Naive thymus-derived CD8-positive, alpha-beta T cell (primary cell): ENCODE measurements around the gene ADGRD1. TPM values are rescaled to one million over a fixed set of nuclear protein-coding genes. Genes with fewer than 3 reads are reported as not detected.
"Not testable (repeated sequence)": the region's sequence is repeated elsewhere in the genome, so short reads cannot be mapped to it uniquely, and the experiment has no call there.

Source experiments
- ATAC-seq, 2 donors: fragments of 150-1000 bp; cut with Tn5 transposase in 1 of 2; sonication (Bioruptor Pico), chemical (Tn5 transposase) in 1 of 2; 1 replicate in 1 of 2; 2 replicates in 1 of 2; pipeline ENCODE4 v1.10.0; 2021; ENCODE audit warnings: mild to moderate bottlenecking in 2 of 2, moderate library complexity in 2 of 2
- POLR2A ChIA-PET: fragments of 350-600 bp; sonication (Branson Sonifier 250); formaldehyde crosslinking; loops from one replicate; lab custom pipeline; 2021; ENCODE audit warnings: antibody characterized with exemption; lab: Charles Lee
- DNase-seq, 10 donors: peaks; one replicate each; pipeline versions ENCODE4 v3.0.0 to v3.0.0-alpha.2; 2020 to 2022
- H3K27ac Mint-ChIP-seq, 10 donors: one replicate each; pipeline ENCODE4 v1.8.0; 2020 to 2022; ENCODE audit warnings: mild to moderate bottlenecking in 10 of 10, mixed read lengths in 10 of 10, moderate library complexity in 4 of 10, inconsistent platforms in 1 of 10
- H3K27me3 Mint-ChIP-seq, 5 donors: one replicate each; pipeline ENCODE4 v1.8.0; 2021 to 2022; ENCODE audit warnings: mixed read lengths in 5 of 5
- H3K36me3 Mint-ChIP-seq, 3 donors: one replicate each; pipeline ENCODE4 v1.8.0; 2020 to 2022; ENCODE audit warnings: mixed read lengths in 3 of 3, mild to moderate bottlenecking in 2 of 3, inconsistent platforms in 1 of 3
- H3K4me1 Mint-ChIP-seq, 4 donors: one replicate each; pipeline ENCODE4 v1.8.0; 2021 to 2022; ENCODE audit warnings: mixed read lengths in 4 of 4
- H3K4me3 Mint-ChIP-seq, 10 donors: one replicate each; pipeline ENCODE4 v1.8.0; 2020 to 2022; ENCODE audit warnings: mild to moderate bottlenecking in 10 of 10, mixed read lengths in 10 of 10, moderate library complexity in 6 of 10, inconsistent platforms in 1 of 10
- H3K9me3 Mint-ChIP-seq, 9 donors: one replicate each; pipeline ENCODE4 v1.8.0; 2020 to 2022; ENCODE audit warnings: mixed read lengths in 9 of 9, mild to moderate bottlenecking in 3 of 9, inconsistent platforms in 1 of 9, moderate library complexity in 1 of 9
- polyA plus RNA-seq, 3 donors: library from polyadenylated mRNA; unstranded; fragments of 300-500 nt; fragmentation: Illumina TruSeq; gene quantifications; one replicate each; pipeline ENCODE4 v1.2.3, GENCODE V29; 2021
- total RNA-seq, 8 experiments: library from RNA in 2 of 8; stranded (reverse) in 2 of 8; gene quantifications; one replicate each; pipeline ENCODE4 v1.2.3 and lab custom pipeline; 2021 to 2026

The ADGRD1 gene
- total and polyA plus RNA-seq, 5 experiments from 2014 or later: 0.20 to 0.36 (median 0.34) TPM; not detected in 2

DNA sequence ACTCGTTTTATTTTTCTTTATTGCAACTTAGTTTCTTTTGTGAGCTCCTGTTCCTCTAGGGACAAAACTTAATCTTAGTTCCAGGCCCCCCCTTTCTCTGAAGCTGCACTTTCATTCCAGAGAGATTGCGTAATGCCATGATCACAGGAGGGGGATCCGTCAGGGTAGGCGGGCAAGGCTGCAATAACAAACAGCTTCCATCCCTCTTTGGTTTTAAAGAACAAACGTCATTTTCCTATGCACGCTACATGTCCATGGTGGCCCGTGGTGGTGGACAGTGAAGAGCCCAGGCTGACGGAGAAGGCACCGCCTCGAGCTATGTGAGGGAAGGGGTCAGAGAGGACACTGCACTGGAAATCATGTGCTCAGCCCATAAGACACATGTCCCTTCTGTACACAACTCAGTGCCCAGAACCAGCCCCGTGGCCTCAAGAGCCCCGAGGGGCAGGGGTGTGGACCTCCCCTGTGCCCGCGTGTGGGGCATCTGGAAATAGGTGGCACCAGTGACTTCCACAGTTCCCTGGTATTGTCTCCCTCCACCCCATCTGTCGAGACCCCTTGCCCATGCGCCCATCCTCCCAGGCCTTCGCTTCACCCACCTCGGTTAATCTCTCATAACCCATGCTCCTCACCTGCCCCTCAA lies 161.4 kb downstream of the ADGRD1 start:
- H3K4me1 Mint-ChIP-seq: no peaks in the 10 kb centered on the region
- no peak for ATAC-seq
- POLR2A ChIA-PET: no interaction called here
- H3K36me3 Mint-ChIP-seq: no peaks in the 10 kb centered on the region
- no peak overlapping the region for H3K4me3 Mint-ChIP-seq
- H3K9me3 Mint-ChIP-seq: no peaks in the 10 kb centered on the region
- H3K27me3 Mint-ChIP-seq: peaks cover 0 to 16% (median 4%) of the 10 kb centered on the region in 5 donors
- H3K27ac Mint-ChIP-seq: no peak overlapping the region
- DNase-seq: peak in 1 of 10 donors; percentile 38

GRCh38 chr12:131115766-131116467 lies 162.2 kb downstream of the ADGRD1 start:
- POLR2A ChIA-PET: no interaction called here
- no peak overlapping the region for H3K4me3 Mint-ChIP-seq
- DNase-seq: peak in 1 of 10 donors; percentile 36
- H3K36me3 Mint-ChIP-seq: no peaks in the 10 kb centered on the region
- ATAC-seq: no peak
- H3K27ac Mint-ChIP-seq: peak overlapping the region in 1 of 10 donors; percentile 28
- H3K9me3 Mint-ChIP-seq: no peaks in the 10 kb centered on the region
- peaks cover 0 to 16% (median 4%) of the 10 kb centered on the region in 5 donors for H3K27me3 Mint-ChIP-seq
- no peaks in the 10 kb centered on the region for H3K4me1 Mint-ChIP-seq

GRCh38 chr12:131116468-131117117 lies 162.9 kb downstream of the ADGRD1 start:
- no peaks in the 10 kb centered on the region for H3K4me1 Mint-ChIP-seq
- DNase-seq (peak in 1 of 10 donors; percentile 28), ATAC-seq (no peak)
- POLR2A ChIA-PET: no interaction called here
- no peaks in the 10 kb centered on the region for H3K9me3 Mint-ChIP-seq
- H3K4me3 Mint-ChIP-seq: no peak overlapping the region
- H3K27ac Mint-ChIP-seq: no peak overlapping the region
- no peaks in the 10 kb centered on the region for H3K36me3 Mint-ChIP-seq
- H3K27me3 Mint-ChIP-seq: peaks cover 0 to 16% (median 4%) of the 10 kb centered on the region in 5 donors

GRCh38 chr12:131117438-131118245 lies 163.9 kb downstream of the ADGRD1 start:
- H3K9me3 Mint-ChIP-seq: no peaks in the 10 kb centered on the region
- POLR2A ChIA-PET: no interaction called here
- no peaks in the 10 kb centered on the region for H3K4me1 Mint-ChIP-seq
- ATAC-seq: no peak
- peaks cover 0 to 16% (median 4%) of the 10 kb centered on the region in 5 donors for H3K27me3 Mint-ChIP-seq
- H3K27ac Mint-ChIP-seq: no peak overlapping the region
- no peak overlapping the region for H3K4me3 Mint-ChIP-seq
- peak in 1 of 10 donors; percentile 22 for DNase-seq
- no peaks in the 10 kb centered on the region for H3K36me3 Mint-ChIP-seq

- Mint-ChIP-seq H3K27me3 (peaks cover 0 to 16% (median 4%) of the 10 kb centered on the region in 5 donors), H3K36me3 (no peaks in the 10 kb centered on the region), H3K9me3 (no peaks in the 10 kb centered on the region), H3K4me3 (no peak overlapping the region), H3K4me1 (no peaks in the 10 kb centered on the region), H3K27ac (no peak overlapping the region)
- DNase-seq: peak in 1 of 10 donors; percentile 8
- no peak for ATAC-seq
- POLR2A ChIA-PET: no interaction called here
Observed at GRCh38 chr12:131118371-131118770, 164.7 kb downstream of the ADGRD1 start.

GRCh38 chr12:131119345-131119744 lies 165.6 kb downstream of the ADGRD1 start:
- H3K27ac Mint-ChIP-seq, H3K9me3 Mint-ChIP-seq, H3K4me3 Mint-ChIP-seq, H3K4me1 Mint-ChIP-seq, POLR2A ChIA-PET, H3K36me3 Mint-ChIP-seq, ATAC-seq: not testable (repeated sequence)
- DNase-seq: peak in 1 of 10 donors; percentile 41
- H3K27me3 Mint-ChIP-seq: peaks cover 0 to 16% (median 4%) of the 10 kb centered on the region in 5 donors

DNA sequence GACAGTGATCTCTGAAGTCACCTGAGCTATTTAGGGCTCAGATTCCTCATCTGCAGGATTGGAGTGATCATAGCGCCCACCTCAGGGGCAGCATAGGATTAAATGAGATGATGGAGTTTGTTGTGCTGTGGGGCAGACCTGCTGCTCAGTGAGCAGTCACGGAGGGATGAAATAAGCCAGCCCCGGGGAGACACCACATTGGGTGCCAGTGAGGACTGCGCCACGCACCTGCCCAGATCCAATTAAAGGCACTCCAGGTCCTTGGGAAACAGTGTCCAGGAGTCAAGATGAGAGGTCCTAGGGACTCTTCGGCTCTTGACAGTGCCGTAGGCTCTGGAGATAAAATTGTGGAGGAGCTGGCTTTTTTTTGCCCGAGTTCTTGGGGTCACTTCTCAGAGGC lies 166.2 kb downstream of the ADGRD1 start:
- H3K36me3 Mint-ChIP-seq: no peaks in the 10 kb centered on the region
- POLR2A ChIA-PET: no interaction called here
- no peaks in the 10 kb centered on the region for H3K4me1 Mint-ChIP-seq
- H3K4me3 Mint-ChIP-seq: no peak overlapping the region
- ATAC-seq: no peak
- no peaks in the 10 kb centered on the region for H3K9me3 Mint-ChIP-seq
- DNase-seq: peak in 1 of 10 donors; percentile 27
- H3K27ac Mint-ChIP-seq: no peak overlapping the region
- H3K27me3 Mint-ChIP-seq: peaks cover 0 to 14% (median 1%) of the 10 kb centered on the region in 5 donors

DNA sequence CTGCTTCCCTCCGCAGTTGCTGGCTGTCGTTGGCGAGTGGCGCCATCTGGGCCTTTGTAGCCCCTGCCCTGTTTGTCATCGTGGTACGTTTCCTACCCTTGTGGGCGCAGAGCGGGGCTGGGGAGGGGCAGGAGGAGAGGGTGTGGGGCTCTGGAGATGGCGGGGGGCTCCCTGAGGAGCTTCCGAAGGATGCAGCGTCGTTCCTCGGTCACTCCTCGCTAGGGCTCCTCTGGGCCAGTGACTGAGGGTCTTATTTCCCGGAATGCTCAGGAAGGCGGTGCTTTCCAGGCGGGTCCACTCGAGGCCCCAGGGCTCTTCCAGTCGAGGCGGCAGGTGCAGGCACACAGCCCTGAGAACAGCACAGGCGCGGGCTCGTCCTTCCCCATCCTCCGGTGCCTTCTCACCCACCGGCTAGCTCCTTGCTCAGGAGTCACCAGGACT lies 167.1 kb downstream of the ADGRD1 start:
- Mint-ChIP-seq H3K4me3 (no peak overlapping the region), H3K4me1 (no peaks in the 10 kb centered on the region), H3K27me3 (peaks cover 0 to 5% (median 0%) of the 10 kb centered on the region in 5 donors), H3K27ac (no peak overlapping the region), H3K36me3 (no peaks in the 10 kb centered on the region), H3K9me3 (no peaks in the 10 kb centered on the region)
- DNase-seq: no peak
- ATAC-seq: no peak
- POLR2A ChIA-PET: no interaction called here

GRCh38 chr12:131121705-131122405 lies 168.1 kb downstream of the ADGRD1 start:
- DNase-seq: no peak
- H3K36me3 Mint-ChIP-seq: no peaks in the 10 kb centered on the region
- H3K27ac Mint-ChIP-seq: no peak overlapping the region
- H3K9me3 Mint-ChIP-seq: no peaks in the 10 kb centered on the region
- no peak for ATAC-seq
- POLR2A ChIA-PET: no interaction called here
- no peak overlapping the region for H3K4me3 Mint-ChIP-seq
- peaks cover 0 to 1% (median 0%) of the 10 kb centered on the region in 5 donors for H3K27me3 Mint-ChIP-seq
- no peaks in the 10 kb centered on the region for H3K4me1 Mint-ChIP-seq

DNA sequence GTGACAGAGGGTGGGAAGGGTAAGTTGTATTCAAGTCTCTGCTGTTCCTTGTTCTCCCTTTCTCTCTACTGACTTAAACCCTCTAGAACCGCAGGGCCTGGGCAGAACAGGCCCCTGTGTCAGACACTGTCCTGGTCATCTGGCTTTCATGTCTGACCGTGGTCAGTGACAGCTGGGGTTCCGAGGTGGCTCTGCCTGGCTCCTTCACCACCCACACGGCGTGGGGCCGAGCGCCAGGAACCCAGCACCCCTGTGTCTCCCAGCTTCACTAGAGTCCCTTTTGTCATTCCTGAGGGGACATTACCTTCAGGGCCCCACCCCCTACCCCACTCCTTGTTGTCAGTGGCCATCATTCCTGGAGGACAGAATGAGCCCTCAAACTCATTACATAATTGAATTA lies 168.9 kb downstream of the ADGRD1 start:
- Mint-ChIP-seq H3K27me3 (peaks cover 0 to 1% (median 0%) of the 10 kb centered on the region in 5 donors), H3K9me3 (no peaks in the 10 kb centered on the region), H3K4me1 (no peaks in the 10 kb centered on the region), H3K4me3 (no peak overlapping the region), H3K36me3 (no peaks in the 10 kb centered on the region), H3K27ac (no peak overlapping the region)
- ATAC-seq: no peak
- no peak for DNase-seq
- POLR2A ChIA-PET: no interaction called here

GRCh38 chr12:131123817-131124216 lies 170.1 kb downstream of the ADGRD1 start:
- H3K9me3 Mint-ChIP-seq: no peaks in the 10 kb centered on the region
- no peak overlapping the region for H3K27ac Mint-ChIP-seq
- H3K4me1 Mint-ChIP-seq: no peaks in the 10 kb centered on the region
- POLR2A ChIA-PET: no interaction called here
- DNase-seq (no peak), ATAC-seq (no peak)
- H3K27me3 Mint-ChIP-seq: peaks cover 0 to under 1% (median 0%) of the 10 kb centered on the region in 5 donors
- H3K36me3 Mint-ChIP-seq: no peaks in the 10 kb centered on the region
- H3K4me3 Mint-ChIP-seq: no peak overlapping the region
